NCI-H1092 (cell line): ENCODE data around the gene RPL19.
A peak's percentile ranks its signal among the peaks of the same experiment; 100 is the strongest.
"Not testable (repeated sequence)": the region's sequence is repeated elsewhere in the genome, so short reads cannot be mapped to it uniquely, and the experiment has no call there.

Experiments
- DNase-seq: peaks from one replicate; lab custom pipeline; 2025; lab: John Stamatoyannopoulos, UW

Gene RPL19

GRCh38 chr17:39244600-39245570 lies 44.8 kb downstream of the RPL19 start:
- DNase-seq = peak; percentile 67

DNA sequence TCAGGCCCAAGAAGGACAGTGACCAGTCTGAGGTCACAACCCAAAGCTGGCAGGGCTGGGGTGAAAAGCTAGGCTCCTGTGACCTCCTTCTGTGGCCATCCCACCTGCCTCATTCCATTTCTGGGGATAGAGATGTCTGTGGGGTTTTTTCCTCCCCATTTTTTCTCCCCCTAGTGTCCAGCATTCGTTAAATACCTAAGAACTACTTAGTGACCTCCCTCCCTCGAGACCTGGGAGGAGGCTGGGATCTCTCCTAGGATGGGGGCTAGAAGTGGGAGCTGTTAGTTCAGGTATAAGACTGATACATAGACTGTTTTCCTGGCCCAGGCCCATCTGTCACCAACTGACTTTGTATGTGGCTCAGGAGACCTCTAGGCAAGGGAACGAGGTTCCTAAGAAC lies 46.2 kb downstream of the RPL19 start:
- no peak for DNase-seq

DNA sequence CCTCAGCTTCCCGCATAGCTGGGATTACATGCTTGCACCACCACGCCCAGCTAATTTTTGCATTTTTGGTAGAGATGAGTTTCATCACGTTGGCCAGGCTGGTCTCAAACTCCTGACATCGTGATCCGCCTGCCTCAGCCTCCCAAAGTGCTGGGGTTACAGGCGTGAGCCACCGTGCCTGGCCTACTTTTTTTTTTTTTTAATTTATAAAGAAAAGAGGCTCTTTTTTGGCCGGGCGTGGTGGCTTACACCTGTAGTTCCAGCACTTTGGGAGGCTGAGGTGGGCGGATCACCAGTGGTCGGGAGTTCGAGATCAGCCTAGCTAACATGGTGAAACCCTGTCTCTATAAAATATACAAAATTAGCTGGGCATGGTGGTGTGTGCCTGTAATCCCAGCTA lies 50.0 kb downstream of the RPL19 start:
- DNase-seq = not testable (repeated sequence)

GRCh38 chr17:39251997-39252396 lies 51.9 kb downstream of the RPL19 start:
- DNase-seq = no peak

DNA sequence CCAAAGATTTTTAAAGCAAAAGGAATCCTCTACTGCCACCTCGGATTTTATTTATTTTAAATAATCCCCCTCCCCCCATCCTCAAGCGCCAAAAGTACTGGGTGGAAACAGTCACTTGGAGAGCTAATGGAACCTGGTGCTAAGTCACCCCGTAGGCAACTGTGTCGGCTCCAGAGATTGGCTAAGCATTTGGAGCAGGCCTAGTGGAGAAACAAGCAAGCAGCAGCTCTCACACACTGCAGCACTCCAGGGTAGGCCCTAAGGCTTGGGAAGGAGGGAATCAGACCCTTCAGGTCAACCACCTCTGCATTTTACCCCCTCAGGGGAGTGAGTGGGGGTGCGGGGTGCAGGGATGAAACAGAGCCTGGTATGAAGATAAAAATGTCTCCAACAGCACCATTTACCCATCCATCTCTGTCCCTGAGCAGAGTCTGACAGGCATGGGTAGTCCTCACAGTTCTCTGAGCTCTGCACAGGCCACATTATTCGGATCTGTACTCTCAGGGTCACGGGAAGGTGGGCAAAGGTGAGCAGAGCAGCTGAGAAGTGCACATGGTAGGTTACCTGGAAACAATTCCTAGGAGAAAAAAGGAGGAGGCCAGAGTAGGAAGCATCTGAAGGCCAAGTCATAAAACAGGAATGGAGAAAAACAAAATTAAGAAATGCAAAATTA lies 52.8 kb downstream of the RPL19 start:
- DNase-seq = no peak
